HG02840 (cell line): ENCODE data around the gene LRPAP1.

ENCODE experiments used
- ATAC-seq: cut with Tn5 transposase; IDR thresholded peaks from one replicate; pipeline ENCODE4 v1.9.1; 2021; ENCODE audit warnings: mild to moderate bottlenecking, moderate library complexity, moderate number of reproducible peaks; ENCODE audit not compliant: unreplicated experiment, low FRiP score

The LRPAP1 gene

DNA sequence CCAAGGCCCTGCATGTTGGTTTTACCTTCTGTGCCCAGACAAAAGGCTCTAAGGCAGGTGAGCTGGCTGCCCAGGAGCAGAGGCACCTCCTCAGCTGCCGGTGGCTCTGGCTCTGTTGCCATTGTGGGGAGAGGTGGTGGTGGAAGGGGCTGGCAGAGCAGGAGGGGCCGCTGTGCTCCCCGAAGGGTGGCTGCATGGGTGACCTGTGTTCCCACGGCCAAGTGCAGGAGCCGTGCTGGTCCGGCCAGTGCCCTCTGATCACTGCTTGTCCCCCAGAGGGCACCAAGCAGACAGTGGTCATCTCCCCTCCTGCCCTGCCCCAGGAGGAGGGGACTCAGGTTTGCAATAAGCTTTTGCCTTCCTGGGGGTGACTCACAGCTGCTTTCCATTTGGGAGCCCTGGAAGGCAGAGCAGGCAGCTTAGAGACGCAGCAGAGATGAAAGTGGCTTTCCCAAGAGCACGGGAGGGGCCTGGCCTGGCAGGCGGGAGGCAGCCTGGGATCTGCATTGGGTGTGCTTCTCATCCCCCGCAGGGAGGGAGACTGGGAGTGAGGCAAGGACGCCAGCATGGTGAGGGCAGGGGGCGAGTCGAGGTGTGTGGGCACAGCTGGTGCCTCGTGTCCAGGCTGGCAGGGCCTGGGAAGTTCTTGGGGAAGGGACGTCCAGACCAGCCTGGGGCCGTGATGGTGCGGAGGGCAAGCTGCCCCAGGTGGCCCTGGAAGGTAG lies 40.4 kb downstream of the LRPAP1 start:
- ATAC-seq, result no peak

DNA sequence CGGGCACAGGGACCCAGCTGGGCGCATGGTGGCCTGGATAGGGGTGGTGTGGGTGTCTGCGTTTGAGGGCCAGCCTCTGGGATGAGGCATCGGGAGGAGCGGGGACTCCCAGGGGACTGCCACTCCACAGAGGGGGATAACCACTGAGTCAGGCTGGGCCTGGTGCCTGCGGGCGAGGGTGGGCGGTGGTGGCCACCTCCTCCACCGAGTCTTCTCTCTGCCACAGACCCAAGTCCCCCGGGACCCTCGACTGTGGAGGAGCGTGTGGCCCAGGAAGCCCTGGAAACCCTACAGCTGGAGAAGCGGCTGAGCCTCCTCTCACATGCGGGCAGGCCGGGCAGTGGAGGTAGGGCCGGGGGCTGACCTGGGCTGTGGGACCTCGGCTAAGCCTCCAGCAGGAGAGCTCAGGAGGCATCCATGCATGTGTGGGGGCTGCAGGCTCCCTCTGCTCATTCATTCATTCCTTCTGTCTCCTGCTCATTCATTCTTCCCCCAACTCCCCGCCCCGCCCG lies 42.7 kb downstream of the LRPAP1 start:
- ATAC-seq, result no peak

GRCh38 chr4:3488820-3489219 lies 43.4 kb downstream of the LRPAP1 start:
- ATAC-seq, result no peak

GRCh38 chr4:3487861-3488260 lies 44.4 kb downstream of the LRPAP1 start:
- no peak for ATAC-seq

GRCh38 chr4:3486541-3487540 lies 45.4 kb downstream of the LRPAP1 start:
- no peak for ATAC-seq

DNA sequence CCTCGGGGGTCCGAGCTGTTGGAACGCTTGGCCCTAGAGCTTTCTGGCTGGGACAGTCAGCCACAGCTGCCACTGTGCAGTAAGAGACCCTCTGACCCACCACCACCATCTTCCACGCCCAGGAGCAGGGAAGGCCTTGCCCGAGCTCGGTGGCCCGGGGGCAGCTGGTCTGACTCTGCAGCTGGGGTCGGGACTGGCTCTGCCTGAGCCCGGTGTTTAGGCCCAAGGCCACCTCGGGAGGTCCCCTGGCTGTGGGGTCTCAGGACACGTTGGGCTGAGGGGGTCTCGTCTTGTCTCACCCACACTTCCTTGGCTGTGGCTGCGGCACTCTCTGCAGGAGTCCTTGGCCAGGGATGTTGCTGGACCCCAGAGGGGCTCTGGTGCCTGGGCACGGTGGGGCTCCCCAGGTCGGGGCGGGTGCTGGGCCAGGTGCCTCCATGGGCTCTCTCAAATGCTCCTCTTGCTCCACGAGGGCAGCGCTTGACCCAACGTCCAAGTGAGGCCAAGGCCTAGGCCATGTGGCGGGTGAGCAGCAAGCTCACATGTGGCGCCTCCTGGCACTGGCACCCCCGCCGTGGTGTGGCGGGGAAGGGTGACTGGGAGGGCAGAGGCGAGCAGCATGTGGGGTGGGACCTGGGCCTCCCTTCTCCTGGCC lies 46.2 kb downstream of the LRPAP1 start:
- no peak for ATAC-seq

DNA sequence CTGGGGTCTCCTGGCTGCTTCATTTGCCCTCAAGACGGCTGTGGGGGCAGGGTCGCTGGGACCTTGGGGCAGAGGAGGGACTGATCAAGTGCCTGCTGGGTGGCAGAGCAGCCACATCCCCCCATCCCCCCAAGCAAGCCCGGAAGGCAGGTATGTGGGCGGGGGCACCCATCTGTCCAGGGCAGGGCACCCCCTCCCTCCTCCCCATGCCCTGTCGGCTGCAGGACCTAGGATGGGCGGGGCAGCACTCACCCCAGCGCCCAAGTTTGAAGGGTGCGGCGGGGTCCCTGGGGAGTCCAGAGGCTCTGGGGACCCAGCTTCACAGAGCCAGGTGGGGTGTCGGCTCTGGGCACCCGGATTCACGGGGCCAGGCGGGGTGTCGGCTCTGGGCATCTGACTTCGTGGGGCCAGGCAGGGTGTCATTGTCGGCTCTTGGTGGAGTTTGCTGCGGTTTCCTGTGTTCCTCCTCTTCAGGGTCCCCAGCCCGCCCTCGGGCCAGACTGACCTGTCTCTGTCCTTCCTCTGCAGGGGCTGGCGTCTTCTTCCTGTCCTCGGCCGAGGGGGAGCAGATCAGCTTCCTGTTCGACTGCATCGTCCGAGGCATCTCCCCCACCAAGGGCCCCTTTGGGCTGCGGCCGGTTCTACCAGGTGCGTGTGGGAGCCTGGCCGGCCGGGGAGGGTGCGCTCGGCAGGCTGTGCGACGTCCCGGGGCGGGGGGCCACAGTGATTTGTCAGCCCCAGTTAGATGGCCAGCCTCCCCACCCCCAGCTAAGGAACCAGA lies 47.0 kb downstream of the LRPAP1 start:
- no peak for ATAC-seq

GRCh38 chr4:3484057-3484973 lies 47.9 kb downstream of the LRPAP1 start:
- no peak for ATAC-seq

GRCh38 chr4:3483471-3483921 lies 48.7 kb downstream of the LRPAP1 start:
- no peak for ATAC-seq

DNA sequence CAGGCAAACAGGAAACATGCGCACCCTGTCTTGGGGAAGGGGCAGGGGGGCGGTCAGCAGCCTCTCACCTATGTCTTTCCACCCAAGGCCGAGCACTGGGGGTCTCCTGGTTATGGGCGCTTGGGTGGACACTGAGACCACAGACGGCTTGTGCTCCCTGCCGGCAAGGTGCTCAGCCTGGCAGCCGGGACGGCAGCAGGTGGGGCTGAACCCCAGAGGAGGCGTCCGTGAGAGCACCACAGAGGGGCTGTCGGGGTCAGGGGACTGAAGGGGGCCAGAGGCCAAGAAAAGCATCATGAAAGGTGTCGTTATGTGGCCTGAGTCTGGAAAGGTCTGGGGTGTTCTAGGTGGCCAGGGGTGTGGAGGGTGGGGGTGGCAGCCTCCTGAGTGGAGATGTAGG lies 49.5 kb downstream of the LRPAP1 start:
- ATAC-seq, result no peak

- no peak for ATAC-seq
These were observed 50.3 kb downstream of the LRPAP1 start for GRCh38 chr4:3481783-3482393.

GRCh38 chr4:3481113-3481531 lies 51.1 kb downstream of the LRPAP1 start:
- no peak for ATAC-seq

DNA sequence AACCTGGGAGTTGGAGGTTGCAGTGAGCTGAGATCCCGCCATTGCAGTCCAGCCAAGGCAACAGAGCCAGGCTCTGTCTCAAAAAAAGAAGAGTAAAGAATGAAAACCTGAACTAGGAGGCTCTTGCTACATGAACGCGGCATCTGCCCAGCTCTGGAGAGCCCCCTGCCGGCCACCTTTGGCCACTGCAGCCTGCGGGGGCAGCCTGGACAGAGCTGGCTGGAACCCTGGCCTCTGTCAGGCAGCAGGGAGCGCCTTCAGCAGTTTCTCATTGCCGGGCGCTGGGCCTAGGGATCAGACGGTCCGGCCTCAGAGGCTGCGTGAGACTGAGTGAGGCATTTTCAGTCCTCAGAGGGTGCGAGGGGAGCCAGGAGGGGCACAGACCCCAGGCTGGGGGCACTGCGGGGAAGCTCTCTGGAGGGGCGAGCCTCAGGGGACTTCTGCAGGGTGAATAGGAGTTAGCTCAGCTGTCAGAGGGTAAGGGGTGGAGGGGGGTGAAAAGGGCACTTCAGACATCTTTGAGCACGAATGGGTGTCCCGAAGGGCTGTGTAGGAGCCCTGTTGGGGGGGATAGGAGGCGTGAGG lies 51.6 kb downstream of the LRPAP1 start:
- no peak for ATAC-seq

DNA sequence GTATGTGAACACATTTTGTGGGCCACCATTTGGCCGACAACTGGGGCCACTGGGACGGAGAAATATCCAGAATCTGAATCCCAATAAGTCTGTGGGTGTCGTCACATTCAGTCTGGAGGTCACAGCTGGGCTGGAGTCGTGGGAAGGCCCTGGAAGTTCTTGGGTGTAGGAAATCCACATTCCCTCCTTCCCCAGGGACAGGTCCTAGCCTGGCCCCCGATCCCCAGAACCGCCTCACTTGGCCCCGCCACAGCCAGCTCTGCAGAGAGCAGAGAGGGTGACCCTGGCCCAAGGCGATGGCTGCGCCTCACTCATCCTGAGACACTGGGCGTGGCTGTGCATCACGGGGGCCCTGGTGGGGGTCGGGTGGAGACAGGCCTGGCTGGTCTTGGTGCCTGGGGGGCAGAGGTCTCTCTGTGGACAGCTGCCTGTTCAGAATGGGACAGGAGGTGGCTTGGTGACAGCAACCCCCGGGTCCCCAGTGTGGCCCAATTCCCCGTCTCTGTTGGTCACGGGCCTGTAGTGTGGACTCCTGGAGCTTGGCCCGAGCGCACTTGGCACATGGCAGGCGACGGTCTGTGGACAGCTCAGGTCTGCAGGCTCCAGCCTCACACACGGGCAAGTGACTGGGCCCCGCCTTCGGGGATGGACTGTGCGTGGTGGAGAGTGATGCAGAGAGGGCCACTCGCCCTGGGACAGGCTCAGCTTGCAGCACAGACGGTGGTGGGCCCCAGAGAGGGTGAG lies 52.7 kb downstream of the LRPAP1 start:
- no peak for ATAC-seq

- ATAC-seq, result no peak
These were observed 53.5 kb downstream of the LRPAP1 start for GRCh38 chr4:3478446-3479357.

GRCh38 chr4:3477750-3478430 lies 54.3 kb downstream of the LRPAP1 start:
- no peak for ATAC-seq
